ENCODE data around the gene AGPAT4. TPM values are rescaled to one million over a fixed set of nuclear protein-coding genes. Genes with fewer than 3 reads are reported as not detected.
"Not testable (repeated sequence)": the region's sequence is repeated elsewhere in the genome, so short reads cannot be mapped to it uniquely, and the experiment has no call there.

Gene AGPAT4
- total and polyA plus RNA-seq, 5 donors = 1.5 to 5.1 (median 3.1) TPM

- Histone ChIP-seq H3K9me3 (ENCODE audit: control insufficient read depth, low read length) (no peaks in the 10 kb centered on the region), H3K27me3 (ENCODE audit: control insufficient read depth, insufficient read depth) (no peaks in the 10 kb centered on the region), H3K27ac (ENCODE audit: low read length) (no peak overlapping the region), H3K4me1 (ENCODE audit: control insufficient read depth, insufficient read depth, low read length) (no peaks in the 10 kb centered on the region), H3K4me3 (ENCODE audit: low read length) (no peak overlapping the region)
- no peak for ATAC-seq
- no peak for DNase-seq
- WGBS = 95% methylated on average over 2 of the region's 2 CpGs
- intact Hi-C loops (cut with DNase I) = no loop called here
Measured at GRCh38 chr6:161128230-161128629, 145.6 kb downstream of the AGPAT4 start.

- Histone ChIP-seq H3K4me1 (ENCODE audit: control insufficient read depth, insufficient read depth, low read length) (no peaks in the 10 kb centered on the region), H3K9me3 (ENCODE audit: control insufficient read depth, low read length) (no peaks in the 10 kb centered on the region), H3K27ac (ENCODE audit: low read length) (no peak overlapping the region), H3K4me3 (ENCODE audit: low read length) (no peak overlapping the region), H3K27me3 (ENCODE audit: control insufficient read depth, insufficient read depth) (no peaks in the 10 kb centered on the region)
- no peak for DNase-seq
- intact Hi-C loops (cut with DNase I) = no loop called here
- WGBS = 96% methylated on average over 7 of the region's 7 CpGs
- no peak for ATAC-seq
Measured at GRCh38 chr6:161127071-161127740, 146.7 kb downstream of the AGPAT4 start.

- Histone ChIP-seq H3K27ac (ENCODE audit: low read length) (no peak overlapping the region), H3K4me3 (ENCODE audit: low read length) (no peak overlapping the region), H3K9me3 (ENCODE audit: control insufficient read depth, low read length) (no peaks in the 10 kb centered on the region), H3K27me3 (ENCODE audit: control insufficient read depth, insufficient read depth) (no peaks in the 10 kb centered on the region), H3K4me1 (ENCODE audit: control insufficient read depth, insufficient read depth, low read length) (no peaks in the 10 kb centered on the region)
- DNase-seq = no peak
- ATAC-seq = no peak
- 94% methylated on average over 2 of the region's 2 CpGs for WGBS
- intact Hi-C loops (cut with DNase I) = no loop called here
Measured at GRCh38 chr6:161125591-161125990, 148.3 kb downstream of the AGPAT4 start.

- H3K27ac ChIP-seq (ENCODE audit: low read length); ATAC-seq; intact Hi-C loops (cut with DNase I); H3K4me1 ChIP-seq (ENCODE audit: control insufficient read depth, insufficient read depth, low read length); DNase-seq; H3K27me3 ChIP-seq (ENCODE audit: control insufficient read depth, insufficient read depth); H3K4me3 ChIP-seq (ENCODE audit: low read length); H3K9me3 ChIP-seq (ENCODE audit: control insufficient read depth, low read length): not testable (repeated sequence)
Measured at GRCh38 chr6:161123319-161123718, 150.5 kb downstream of the AGPAT4 start.

GRCh38 chr6:161117942-161118341, 155.9 kb downstream of the AGPAT4 start:
- no peaks in the 10 kb centered on the region for H3K27me3 ChIP-seq (ENCODE audit: control insufficient read depth, insufficient read depth)
- no peak for ATAC-seq
- no peak for DNase-seq
- WGBS = 94% methylated on average over 2 of the region's 2 CpGs
- H3K4me3 ChIP-seq (ENCODE audit: low read length) = no peak overlapping the region
- no peaks in the 10 kb centered on the region for H3K9me3 ChIP-seq (ENCODE audit: control insufficient read depth, low read length)
- H3K4me1 ChIP-seq (ENCODE audit: control insufficient read depth, insufficient read depth, low read length) = no peaks in the 10 kb centered on the region
- intact Hi-C loops (cut with DNase I) = no loop called here
- H3K27ac ChIP-seq (ENCODE audit: low read length) = no peak overlapping the region

GRCh38 chr6:161117308-161117707, 156.6 kb downstream of the AGPAT4 start:
- no peak overlapping the region for H3K4me3 ChIP-seq (ENCODE audit: low read length)
- intact Hi-C loops (cut with DNase I) = no loop called here
- H3K27me3 ChIP-seq (ENCODE audit: control insufficient read depth, insufficient read depth) = no peaks in the 10 kb centered on the region
- peak in 1 of 2 donors; percentile 33 for ATAC-seq
- H3K4me1 ChIP-seq (ENCODE audit: control insufficient read depth, insufficient read depth, low read length) = no peaks in the 10 kb centered on the region
- no peak overlapping the region for H3K27ac ChIP-seq (ENCODE audit: low read length)
- DNase-seq = no peak
- no peaks in the 10 kb centered on the region for H3K9me3 ChIP-seq (ENCODE audit: control insufficient read depth, low read length)
- WGBS = 80% methylated on average over 7 of the region's 7 CpGs

GRCh38 chr6:161116554-161116953, 157.3 kb downstream of the AGPAT4 start:
- no peak for ATAC-seq
- no peaks in the 10 kb centered on the region for H3K9me3 ChIP-seq (ENCODE audit: control insufficient read depth, low read length)
- WGBS = 96% methylated on average over 4 of the region's 4 CpGs
- intact Hi-C loops (cut with DNase I) = no loop called here
- no peaks in the 10 kb centered on the region for H3K27me3 ChIP-seq (ENCODE audit: control insufficient read depth, insufficient read depth)
- no peak for DNase-seq
- H3K27ac ChIP-seq (ENCODE audit: low read length) = no peak overlapping the region
- no peaks in the 10 kb centered on the region for H3K4me1 ChIP-seq (ENCODE audit: control insufficient read depth, insufficient read depth, low read length)
- H3K4me3 ChIP-seq (ENCODE audit: low read length) = no peak overlapping the region

GRCh38 chr6:161115468-161115867, 158.4 kb downstream of the AGPAT4 start:
- 95% methylated on average over 3 of the region's 3 CpGs for WGBS
- Histone ChIP-seq H3K27ac (ENCODE audit: low read length) (no peak overlapping the region), H3K27me3 (ENCODE audit: control insufficient read depth, insufficient read depth) (no peaks in the 10 kb centered on the region), H3K9me3 (ENCODE audit: control insufficient read depth, low read length) (no peaks in the 10 kb centered on the region), H3K4me3 (ENCODE audit: low read length) (no peak overlapping the region), H3K4me1 (ENCODE audit: control insufficient read depth, insufficient read depth, low read length) (no peaks in the 10 kb centered on the region)
- intact Hi-C loops (cut with DNase I) = no loop called here
- no peak for DNase-seq
- ATAC-seq = no peak

GRCh38 chr6:161111261-161111660, 162.6 kb downstream of the AGPAT4 start:
- Histone ChIP-seq H3K27me3 (ENCODE audit: control insufficient read depth, insufficient read depth) (no peaks in the 10 kb centered on the region), H3K4me1 (ENCODE audit: control insufficient read depth, insufficient read depth, low read length) (no peaks in the 10 kb centered on the region), H3K9me3 (ENCODE audit: control insufficient read depth, low read length) (no peaks in the 10 kb centered on the region), H3K27ac (ENCODE audit: low read length) (no peak overlapping the region), H3K4me3 (ENCODE audit: low read length) (no peak overlapping the region)
- intact Hi-C loops (cut with DNase I) = no loop called here
- no peak for DNase-seq
- no peak for ATAC-seq
- WGBS = 80% methylated on average over 4 of the region's 4 CpGs

- ATAC-seq = no peak
- WGBS = 90% methylated on average over 14 of the region's 14 CpGs
Measured at GRCh38 chr6:161110028-161110779, 163.7 kb downstream of the AGPAT4 start.

GRCh38 chr6:161109366-161109765, 164.5 kb downstream of the AGPAT4 start:
- Histone ChIP-seq H3K27me3 (ENCODE audit: control insufficient read depth, insufficient read depth) (no peaks in the 10 kb centered on the region), H3K27ac (ENCODE audit: low read length) (no peak overlapping the region), H3K4me1 (ENCODE audit: control insufficient read depth, insufficient read depth, low read length) (no peaks in the 10 kb centered on the region), H3K4me3 (ENCODE audit: low read length) (no peak overlapping the region), H3K9me3 (ENCODE audit: control insufficient read depth, low read length) (no peaks in the 10 kb centered on the region)
- DNase-seq (no peak), ATAC-seq (no peak)
- intact Hi-C loops (cut with DNase I) = no loop called here
- WGBS = 76% methylated on average over 4 of the region's 4 CpGs

More at GRCh38 chr6:161110028-161110779, 163.7 kb downstream of the AGPAT4 start:
- Histone ChIP-seq H3K4me3 (ENCODE audit: low read length) (no peak overlapping the region), H3K9me3 (ENCODE audit: control insufficient read depth, low read length) (no peaks in the 10 kb centered on the region), H3K27ac (ENCODE audit: low read length) (no peak overlapping the region), H3K4me1 (ENCODE audit: control insufficient read depth, insufficient read depth, low read length) (no peaks in the 10 kb centered on the region), H3K27me3 (ENCODE audit: control insufficient read depth, insufficient read depth) (no peaks in the 10 kb centered on the region)
- intact Hi-C loops (cut with DNase I) = no loop called here
- DNase-seq = no peak
